ENCODE results near the gene SEC24B.

GRCh38 chr4:109559983-109560686 is 126.5 kb downstream of the SEC24B start, which contains the start of gene MCUB:
- TF ChIP-seq GATA2 (IDR thresholded peaks at IDR 0.05; ENCODE audit: low read depth, low read length) (no peak), GATA3 (IDR thresholded peaks at IDR 0.05; ENCODE audit: low read depth, low read length) (no peak)
